Putamen (tissue), 1 donor: ENCODE data around the gene ANKS1A.

ENCODE experiments used
- DNase-seq: peaks from one replicate; pipeline ENCODE4 v3.0.0-alpha.2; 2016; ENCODE audit warnings: low spot score

The ANKS1A gene

DNA sequence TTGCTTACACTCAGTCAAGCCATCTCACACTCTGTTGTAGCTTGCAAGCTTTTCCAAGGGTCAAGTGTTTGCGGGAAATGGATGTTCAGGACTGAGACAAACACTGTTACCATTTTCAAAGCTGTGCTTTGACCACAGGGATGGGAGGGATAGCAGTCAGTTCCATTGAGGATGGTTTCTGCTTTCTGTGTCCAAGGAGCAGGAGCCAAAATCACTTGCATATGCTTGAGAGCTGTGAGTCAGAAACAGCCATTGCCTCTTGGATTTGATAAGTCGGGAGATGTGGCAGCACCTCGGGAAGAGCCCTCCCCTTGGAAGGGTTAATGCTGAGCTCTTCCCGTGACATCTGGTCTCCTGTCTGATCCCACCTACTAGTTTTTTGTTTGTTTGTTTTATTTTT is 166.8 kb downstream of the ANKS1A start:
- no peak for DNase-seq

- DNase-seq = no peak
Observed at GRCh38 chr6:35056952-35057351, 167.9 kb downstream of the ANKS1A start.

GRCh38 chr6:35057449-35058357 is 168.6 kb downstream of the ANKS1A start:
- DNase-seq = no peak

DNA sequence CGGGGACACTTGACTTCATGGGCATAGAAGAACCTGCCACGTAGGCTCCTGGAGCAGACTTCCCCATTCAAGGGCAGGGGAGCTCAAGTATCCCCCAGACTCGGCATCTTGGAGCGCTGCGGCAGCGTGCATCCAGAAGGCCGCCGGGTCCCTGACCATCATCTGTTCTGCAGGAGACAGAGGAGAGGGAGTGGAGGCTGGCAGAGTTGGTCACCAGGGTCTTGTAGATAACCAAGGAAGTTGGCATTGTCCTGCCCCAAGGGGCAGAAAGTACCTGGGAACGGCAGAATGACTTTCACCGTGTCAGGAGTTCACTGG is 169.3 kb downstream of the ANKS1A start:
- DNase-seq = no peak

DNA sequence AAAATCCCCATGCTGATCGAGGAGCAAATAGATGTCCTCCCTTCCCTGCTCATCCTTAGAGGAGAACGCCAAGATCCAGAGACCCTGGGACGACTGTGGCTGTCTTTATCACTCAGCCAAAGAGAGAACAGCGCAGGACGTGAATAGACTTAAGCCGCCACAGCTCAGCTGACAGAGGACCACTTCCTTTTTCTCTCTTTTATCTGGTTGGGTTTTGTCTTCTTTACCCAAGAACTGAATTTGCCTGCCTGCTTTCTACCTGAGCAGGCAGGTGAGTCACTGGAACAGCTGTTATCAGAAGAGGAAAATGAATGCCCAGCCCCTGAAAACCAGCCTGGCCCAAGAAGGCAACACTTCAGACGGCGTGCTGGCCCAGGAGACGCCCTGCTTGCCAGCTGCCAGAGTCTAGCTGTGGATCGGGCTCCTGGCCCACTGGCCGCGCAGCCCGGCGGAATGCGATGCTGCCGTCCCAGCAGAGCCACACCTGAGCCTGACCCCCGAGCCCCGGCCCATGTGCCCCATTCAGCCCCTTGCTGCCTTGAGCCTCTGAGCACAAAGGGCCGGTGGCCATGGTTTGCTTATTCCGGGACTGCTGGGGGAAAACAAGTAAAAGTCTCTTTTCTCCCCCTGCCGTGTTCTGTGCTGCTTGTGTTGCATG is 169.9 kb downstream of the ANKS1A start:
- DNase-seq = no peak

- no peak for DNase-seq
Observed at GRCh38 chr6:35059596-35060345, 170.7 kb downstream of the ANKS1A start.

DNA sequence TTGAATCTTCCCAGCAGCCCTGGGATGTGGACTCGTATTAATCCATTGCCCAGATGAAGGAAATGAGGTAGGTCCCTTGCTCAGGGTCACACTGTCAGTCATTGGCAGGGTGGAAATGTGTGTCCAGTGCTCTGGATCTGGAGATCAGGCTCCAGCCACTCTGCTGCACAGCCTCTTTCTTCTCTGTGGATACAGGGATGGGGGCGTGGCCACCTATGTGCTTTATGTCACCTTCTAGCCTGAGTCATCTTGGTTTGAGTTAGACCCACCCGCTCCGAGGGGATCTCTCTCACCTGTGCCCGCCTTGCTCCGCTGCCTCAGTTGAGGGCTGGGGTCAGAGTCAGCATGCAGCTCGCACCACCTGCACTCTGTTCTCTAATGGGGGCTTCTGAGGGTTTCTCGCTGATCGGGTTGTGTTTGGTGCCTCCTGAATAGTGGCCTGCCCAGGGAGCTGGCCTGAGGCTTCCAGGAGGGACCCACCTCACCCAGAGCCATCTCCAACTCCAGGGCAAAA is 172.1 kb downstream of the ANKS1A start:
- no peak for DNase-seq

DNA sequence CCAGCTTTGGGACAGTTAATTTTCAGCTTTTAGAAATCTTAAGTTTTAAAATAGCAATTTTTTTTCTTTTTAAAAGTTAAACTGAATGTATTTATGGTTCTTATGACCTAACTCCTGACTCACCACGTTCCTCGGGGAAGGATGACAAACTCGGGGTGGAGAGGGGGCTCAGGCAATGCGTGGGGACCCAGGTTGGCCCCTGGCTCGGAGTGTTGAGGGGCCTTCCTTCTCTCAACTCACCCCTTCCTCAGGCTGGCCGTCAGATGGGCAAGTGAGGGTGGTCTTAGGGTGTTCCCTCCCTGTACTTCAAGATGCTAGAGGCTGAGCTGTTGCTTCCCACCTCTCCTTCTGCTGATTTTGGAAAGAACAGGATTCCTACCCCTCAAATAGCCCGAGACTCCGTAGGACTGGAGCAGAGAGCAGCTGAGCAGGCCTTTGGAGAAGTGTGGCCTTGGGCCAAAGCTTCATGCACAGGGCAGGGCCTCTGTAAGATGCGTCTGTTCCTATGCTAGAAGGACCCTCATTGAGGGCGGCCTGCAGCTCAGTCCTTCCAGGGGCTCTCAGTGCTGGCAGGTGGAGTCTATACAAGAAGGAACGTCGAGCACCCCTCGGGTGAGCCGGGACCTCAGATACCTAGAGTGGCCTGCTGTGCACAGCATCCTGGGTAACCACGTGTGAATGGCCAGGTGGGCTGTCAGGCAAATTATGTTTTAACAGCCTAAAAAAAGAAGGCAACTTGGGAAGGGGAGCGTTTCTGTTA is 172.8 kb downstream of the ANKS1A start:
- no peak for DNase-seq

- DNase-seq = no peak
Observed at GRCh38 chr6:35062676-35063574, 173.9 kb downstream of the ANKS1A start.

DNA sequence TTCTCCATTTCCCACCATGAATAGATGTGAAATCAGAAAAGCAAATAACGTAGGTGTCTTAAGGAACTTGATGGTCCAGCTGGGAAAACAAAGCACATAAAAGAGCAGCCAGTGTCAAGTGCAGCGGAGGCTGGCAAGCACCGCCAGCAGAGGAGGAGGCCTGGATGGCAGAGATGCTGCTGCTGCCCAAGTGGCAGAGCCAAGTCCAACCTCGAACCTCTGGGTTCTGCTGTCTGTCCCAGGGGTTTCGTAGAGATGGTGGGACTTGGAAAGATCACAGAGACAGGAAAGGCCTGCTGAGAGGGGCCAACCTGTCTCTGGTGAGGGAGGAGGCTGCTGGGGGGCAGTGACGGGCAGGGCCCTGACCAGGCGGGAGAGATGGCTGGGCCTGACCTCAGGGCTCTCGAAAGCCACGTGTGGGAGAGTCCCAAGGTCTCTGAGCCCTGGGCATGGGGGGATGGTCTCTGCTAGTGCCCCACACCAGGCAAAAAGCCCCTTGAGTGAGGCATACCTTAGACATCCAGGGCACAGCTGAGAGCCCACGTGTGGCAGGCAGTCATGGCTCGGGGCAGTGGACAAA is 174.7 kb downstream of the ANKS1A start:
- DNase-seq = no peak

- DNase-seq = no peak
Observed at GRCh38 chr6:35064290-35064689, 175.2 kb downstream of the ANKS1A start.

DNA sequence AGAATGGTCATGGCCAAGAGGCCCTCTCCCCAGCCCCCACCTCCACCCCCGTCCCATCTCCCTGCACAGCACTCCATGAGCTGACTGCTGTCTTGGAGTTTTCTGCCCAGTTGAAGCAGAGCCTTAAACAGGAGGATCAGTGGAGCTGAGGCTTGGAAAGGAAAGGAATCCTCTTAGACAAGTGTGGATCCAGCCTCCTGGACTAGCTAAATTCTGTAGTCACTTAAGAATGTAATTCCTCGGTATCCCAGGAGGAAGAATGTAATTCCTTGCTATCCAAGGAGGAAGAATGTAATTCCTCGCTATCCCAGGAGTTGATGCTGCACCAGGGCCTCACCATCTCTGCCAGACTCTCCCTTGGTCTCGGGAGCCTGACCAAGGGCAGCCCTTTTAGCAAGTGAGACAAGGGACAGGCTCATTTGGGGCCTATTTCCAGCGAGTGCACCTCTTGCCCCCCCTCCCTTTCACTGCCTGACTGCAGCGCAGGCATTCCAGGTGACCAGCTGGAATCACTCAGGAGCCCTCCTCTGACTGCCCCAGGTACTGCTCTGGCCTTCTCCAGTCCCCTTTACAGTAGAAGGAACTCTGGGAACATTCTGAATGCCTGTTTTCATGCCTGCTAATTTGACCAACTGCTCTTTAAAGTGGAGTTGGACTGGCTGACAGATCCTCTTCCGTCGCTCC is 175.8 kb downstream of the ANKS1A start:
- DNase-seq = no peak

GRCh38 chr6:35065441-35065800 is 176.4 kb downstream of the ANKS1A start:
- no peak for DNase-seq

- DNase-seq = no peak
Observed at GRCh38 chr6:35065870-35066269, 176.8 kb downstream of the ANKS1A start.

DNA sequence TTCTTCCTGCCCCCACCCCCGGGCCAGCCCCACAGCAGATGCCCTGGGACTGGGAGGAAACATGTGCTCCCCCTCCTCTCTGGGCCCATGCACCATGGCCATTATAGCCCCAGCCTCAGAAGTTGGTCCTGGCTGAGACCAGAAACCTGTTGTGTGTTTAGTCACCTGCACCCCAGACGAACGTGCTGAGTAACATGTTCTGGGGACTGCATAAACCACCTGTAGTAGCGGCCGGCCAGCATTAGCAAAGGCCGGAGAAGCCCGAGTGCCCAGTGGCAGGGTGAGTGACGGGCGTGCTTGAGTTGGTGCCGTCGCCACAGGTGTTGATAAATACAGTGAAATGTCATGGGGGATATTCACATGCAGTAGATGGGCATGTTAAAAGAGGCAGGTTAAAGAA is 178.2 kb downstream of the ANKS1A start:
- no peak for DNase-seq

DNA sequence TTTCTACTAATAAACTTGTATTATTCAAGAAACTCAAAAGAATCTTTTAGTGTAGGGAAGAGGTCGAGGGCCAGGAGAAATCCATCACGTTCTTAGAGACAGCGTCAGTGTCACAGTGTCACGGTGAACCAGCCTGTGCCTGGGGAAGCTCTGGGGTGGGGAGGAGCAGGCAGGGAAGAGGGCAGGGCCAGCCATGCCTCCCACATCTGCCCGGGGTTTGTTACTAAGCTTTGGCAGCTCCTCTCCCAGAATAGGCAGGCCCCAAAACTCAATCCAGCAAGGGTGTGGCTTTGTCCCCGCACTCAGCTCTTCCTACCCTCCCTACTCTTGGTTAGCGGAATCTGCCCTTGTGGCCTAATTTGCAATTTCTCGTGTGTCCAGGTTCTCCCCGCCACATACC is 179.2 kb downstream of the ANKS1A start:
- no peak for DNase-seq

DNA sequence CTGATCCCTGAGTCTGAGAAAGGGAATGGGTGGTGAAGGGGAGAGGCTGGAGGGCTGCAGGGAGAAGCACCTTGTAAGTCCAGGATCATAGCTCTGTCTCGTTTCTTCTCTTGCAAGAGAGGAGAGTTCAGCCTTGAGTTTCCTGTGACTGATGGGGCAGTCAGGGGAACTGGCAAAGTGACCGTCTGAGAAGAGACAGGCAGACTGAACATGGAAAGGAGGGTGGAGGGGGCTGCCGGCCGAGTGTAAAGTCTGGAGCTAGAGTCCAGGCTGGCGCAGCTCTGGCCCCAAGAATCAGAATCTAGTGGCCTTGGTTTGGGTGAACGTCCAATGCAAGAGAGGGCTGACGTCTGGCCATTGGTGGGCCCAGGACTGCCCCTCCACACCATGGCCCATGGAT is 179.6 kb downstream of the ANKS1A start:
- no peak for DNase-seq

DNA sequence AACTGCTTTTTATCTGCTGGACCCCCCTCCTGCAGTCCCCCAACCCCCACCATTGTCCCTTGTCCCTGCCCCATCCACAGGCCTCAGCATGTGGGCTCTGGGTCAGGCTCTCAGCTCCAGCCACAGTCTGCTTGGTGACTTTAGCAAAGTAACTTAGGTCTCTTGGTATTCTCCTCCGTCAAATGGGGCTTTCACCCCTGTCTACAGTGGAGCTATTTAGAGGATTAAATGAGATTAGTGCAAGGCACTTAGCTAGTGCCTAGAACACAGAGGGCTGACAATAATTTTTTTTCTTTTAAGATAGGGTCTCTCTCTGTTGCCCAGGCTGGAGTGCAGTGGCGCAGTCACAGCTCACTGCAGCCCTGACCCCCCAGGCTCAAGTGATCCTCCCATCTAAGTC is 180.2 kb downstream of the ANKS1A start:
- no peak for DNase-seq

DNA sequence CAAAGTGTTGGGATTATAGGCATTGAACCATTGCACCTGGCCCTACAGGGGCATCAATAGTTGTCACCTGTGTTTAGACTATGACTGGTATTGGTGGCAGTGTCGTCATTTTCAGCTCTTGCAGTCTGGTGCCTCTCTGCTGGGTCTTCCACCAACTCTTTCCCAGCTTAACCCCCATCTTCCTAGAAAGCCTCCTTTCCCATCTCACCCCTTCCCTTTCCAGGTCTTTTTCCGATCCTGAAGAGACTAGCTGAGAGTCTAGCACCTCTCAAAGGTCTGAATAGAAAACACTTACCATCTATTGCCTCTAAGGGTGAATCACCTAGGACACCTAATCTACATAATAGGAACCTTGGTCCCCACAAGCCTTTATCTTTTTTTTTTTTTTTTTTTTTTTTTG is 181.1 kb downstream of the ANKS1A start:
- no peak for DNase-seq
